Osteoblast (primary cell): ENCODE results near the gene CDK9. TPM values are rescaled to one million over a fixed set of nuclear protein-coding genes. Genes with fewer than 3 reads are reported as not detected.
"Not testable (repeated sequence)": the region's sequence is repeated elsewhere in the genome, so short reads cannot be mapped to it uniquely, and the experiment has no call there.

ENCODE experiments used
- DNase-seq: peaks from one replicate; pipeline ENCODE4 v3.0.0; 2011; ENCODE audit warnings: low spot score, mixed read lengths; ENCODE audit not compliant: insufficient read length; ENCODE audit errors: missing footprints
- H2AFZ ChIP-seq: 2 replicates; pipeline ENCODE4 v1.6.0; 2011; ENCODE audit warnings: mild to moderate bottlenecking, low read length
- H3K27ac ChIP-seq: 2 replicates; pipeline ENCODE4 v1.5.1; 2011; ENCODE audit warnings: mild to moderate bottlenecking, low read depth, low read length, moderate library complexity
- H3K27me3 ChIP-seq: 2 replicates; pipeline ENCODE4 v1.6.0; 2012; ENCODE audit warnings: mild to moderate bottlenecking, control low read depth, inconsistent platforms, low read length, moderate library complexity; ENCODE audit not compliant: insufficient read depth
- H3K36me3 ChIP-seq: 2 replicates; pipeline ENCODE4 v1.5.1; 2011; ENCODE audit warnings: mild to moderate bottlenecking, low read length, control low read depth, moderate library complexity; ENCODE audit not compliant: insufficient read depth
- H3K4me1 ChIP-seq: 2 replicates; pipeline ENCODE4 v1.5.1; 2011; ENCODE audit warnings: mild to moderate bottlenecking, low read length, control low read depth, moderate library complexity; ENCODE audit not compliant: insufficient read depth
- H3K4me2 ChIP-seq: 2 replicates; pipeline ENCODE4 v1.6.0; 2011; ENCODE audit warnings: mild to moderate bottlenecking, low read length; ENCODE audit not compliant: insufficient read depth
- H3K4me3 ChIP-seq: fragments of 200-600 bp; sonication (generic); 3 replicates; pipeline ENCODE4 v1.5.1; 2012; ENCODE audit warnings: mild to moderate bottlenecking, low read length, inconsistent platforms; ENCODE audit not compliant: insufficient read depth
- H3K79me2 ChIP-seq: 2 replicates; pipeline ENCODE4 v1.6.0; 2012; ENCODE audit warnings: mild to moderate bottlenecking, low read length, control low read depth, inconsistent platforms; ENCODE audit not compliant: insufficient read depth
- H3K9me3 ChIP-seq: 2 replicates; pipeline ENCODE4 v1.5.1; 2011; ENCODE audit warnings: low read depth, low read length, control low read depth
- H4K20me1 ChIP-seq: 2 replicates; pipeline ENCODE4 v1.6.0; 2012; ENCODE audit warnings: mild to moderate bottlenecking, low read length, control low read depth; ENCODE audit not compliant: insufficient read depth
- total RNA-seq: library from RNA; depleted of rRNA; stranded (reverse); fragments of >200 nt; gene quantifications from 2 replicates; pipeline ENCODE4 v1.2.3, GENCODE V29; 2012
- TF ChIP-seq, protein P1 (sequence below): IDR thresholded peaks from 2 replicates; pipeline ENCODE4 v1.5.1; 2011; ENCODE audit warnings: mild to moderate bottlenecking, low read depth, low read length, moderate library complexity; ENCODE audit errors: extremely low read depth

The CDK9 gene
- total RNA-seq, 1 donor: 56.1 TPM

GRCh38 chr9:127833555-127833954, 47.7 kb downstream of the CDK9 start:
- peaks cover 59% of the 10 kb centered on the region for H3K4me1 ChIP-seq
- TF ChIP-seq, protein P1, sequence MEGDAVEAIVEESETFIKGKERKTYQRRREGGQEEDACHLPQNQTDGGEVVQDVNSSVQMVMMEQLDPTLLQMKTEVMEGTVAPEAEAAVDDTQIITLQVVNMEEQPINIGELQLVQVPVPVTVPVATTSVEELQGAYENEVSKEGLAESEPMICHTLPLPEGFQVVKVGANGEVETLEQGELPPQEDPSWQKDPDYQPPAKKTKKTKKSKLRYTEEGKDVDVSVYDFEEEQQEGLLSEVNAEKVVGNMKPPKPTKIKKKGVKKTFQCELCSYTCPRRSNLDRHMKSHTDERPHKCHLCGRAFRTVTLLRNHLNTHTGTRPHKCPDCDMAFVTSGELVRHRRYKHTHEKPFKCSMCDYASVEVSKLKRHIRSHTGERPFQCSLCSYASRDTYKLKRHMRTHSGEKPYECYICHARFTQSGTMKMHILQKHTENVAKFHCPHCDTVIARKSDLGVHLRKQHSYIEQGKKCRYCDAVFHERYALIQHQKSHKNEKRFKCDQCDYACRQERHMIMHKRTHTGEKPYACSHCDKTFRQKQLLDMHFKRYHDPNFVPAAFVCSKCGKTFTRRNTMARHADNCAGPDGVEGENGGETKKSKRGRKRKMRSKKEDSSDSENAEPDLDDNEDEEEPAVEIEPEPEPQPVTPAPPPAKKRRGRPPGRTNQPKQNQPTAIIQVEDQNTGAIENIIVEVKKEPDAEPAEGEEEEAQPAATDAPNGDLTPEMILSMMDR: no peak
- peaks cover 73% of the 10 kb centered on the region for H3K79me2 ChIP-seq
- no peak overlapping the region for H3K4me3 ChIP-seq
- no peaks in the 10 kb centered on the region for H3K27me3 ChIP-seq
- H3K4me2 ChIP-seq: no peak overlapping the region
- peak overlapping the region; percentile 98 for H3K27ac ChIP-seq
- H4K20me1 ChIP-seq: no peaks in the 10 kb centered on the region
- peak; percentile 88 for DNase-seq
- no peak overlapping the region for H2AFZ ChIP-seq
- peaks cover 34% of the 10 kb centered on the region for H3K36me3 ChIP-seq
- H3K9me3 ChIP-seq: no peaks in the 10 kb centered on the region

DNA sequence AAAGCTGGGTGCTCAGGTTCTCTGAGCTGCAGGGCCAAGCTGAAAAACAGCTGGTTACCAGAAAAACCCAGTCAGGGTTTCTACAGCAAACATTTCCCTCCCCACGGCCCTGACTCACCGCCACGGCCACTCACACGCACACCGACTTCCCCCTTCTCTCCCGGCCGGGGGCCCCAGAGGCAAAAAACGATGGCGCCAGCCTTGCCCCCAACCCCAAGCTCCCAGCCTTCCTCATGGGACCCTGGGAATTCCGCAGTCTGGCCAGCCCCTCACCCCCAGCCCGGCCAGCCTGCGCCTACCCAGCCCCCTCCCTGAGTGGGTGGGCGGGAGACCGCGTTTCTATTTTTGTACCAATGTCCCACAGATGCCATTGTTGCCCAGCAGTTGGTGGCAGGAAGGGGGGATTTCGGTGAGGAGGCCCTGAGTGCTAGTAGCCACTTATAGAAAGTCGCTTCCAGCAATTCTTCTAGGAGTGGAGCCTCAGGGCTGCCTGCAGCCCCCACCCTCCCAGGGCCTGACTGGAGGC, 50.2 kb downstream of the CDK9 start:
- Histone ChIP-seq H3K4me3 (peak overlapping the region; percentile 39), H3K36me3 (peaks cover 38% of the 10 kb centered on the region), H3K27ac (peak overlapping the region; percentile 98), H3K79me2 (peaks cover 68% of the 10 kb centered on the region), H3K4me1 (peaks cover 73% of the 10 kb centered on the region), H3K27me3 (no peaks in the 10 kb centered on the region), H3K9me3 (no peaks in the 10 kb centered on the region), H2AFZ (peak overlapping the region; percentile 29), H3K4me2 (peak overlapping the region; percentile 51), H4K20me1 (no peaks in the 10 kb centered on the region)
- TF ChIP-seq, protein P1: no peak
- DNase-seq: peak; percentile 96

DNA sequence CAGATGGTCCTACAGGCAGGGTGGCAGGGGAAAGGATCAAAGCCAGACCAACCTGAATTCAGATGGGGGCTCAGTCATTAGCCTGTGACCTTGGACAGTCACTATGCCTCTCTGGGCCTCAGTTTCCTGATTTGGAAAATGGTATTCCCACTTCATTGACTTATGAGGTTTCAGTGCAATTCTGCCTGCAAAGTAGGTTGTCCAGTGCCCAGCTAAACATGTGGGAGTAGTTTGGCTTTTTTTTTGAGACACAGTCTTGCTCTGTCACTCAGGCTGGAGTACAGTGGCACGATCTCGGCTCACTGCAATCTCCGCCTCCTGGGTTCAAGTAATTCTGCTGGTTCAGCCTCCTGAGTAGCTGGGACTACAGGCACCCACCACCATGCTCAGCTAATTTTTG, 50.7 kb downstream of the CDK9 start:
- H3K4me2 ChIP-seq: peak overlapping the region; percentile 51
- peak; percentile 49 for DNase-seq
- peaks cover 43% of the 10 kb centered on the region for H3K36me3 ChIP-seq
- H3K27ac ChIP-seq: peak overlapping the region; percentile 98
- H4K20me1 ChIP-seq, H3K27me3 ChIP-seq, H3K9me3 ChIP-seq, H2AFZ ChIP-seq: not testable (repeated sequence)
- H3K4me1 ChIP-seq: peaks cover 73% of the 10 kb centered on the region
- peak overlapping the region; percentile 39 for H3K4me3 ChIP-seq
- peaks cover 69% of the 10 kb centered on the region for H3K79me2 ChIP-seq

- Histone ChIP-seq H3K27ac (peak overlapping the region; percentile 98), H4K20me1 (no peaks in the 10 kb centered on the region), H3K36me3 (peaks cover 49% of the 10 kb centered on the region), H3K4me2 (peak overlapping the region; percentile 73), H2AFZ (no peak overlapping the region), H3K9me3 (no peaks in the 10 kb centered on the region), H3K79me2 (peaks cover 72% of the 10 kb centered on the region), H3K4me3 (no peak overlapping the region), H3K4me1 (peaks cover 67% of the 10 kb centered on the region), H3K27me3 (no peaks in the 10 kb centered on the region)
- DNase-seq: peak; percentile 45
- TF ChIP-seq, protein P1: no peak
Measured at GRCh38 chr9:127837346-127837745, 51.5 kb downstream of the CDK9 start.
